MG63 (cell line): ENCODE data around the gene SEZ6L. TPM values are rescaled to one million over a fixed set of nuclear protein-coding genes. Genes with fewer than 3 reads are reported as not detected.

Experiments
- DNase-seq: peaks from one replicate; pipeline ENCODE4 v3.0.0-alpha.2; 2020
- H3K27me3 ChIP-seq: fragments of 250-450 bp; sonication (Bioruptor Pico); 2 replicates; pipeline ENCODE4 v1.5.1; 2020; ENCODE audit warnings: mild to moderate bottlenecking, moderate library complexity
- H3K36me3 ChIP-seq: fragments of 250-450 bp; sonication (Bioruptor Pico); 2 replicates; pipeline ENCODE4 v1.5.1; 2020; ENCODE audit warnings: mild to moderate bottlenecking, moderate library complexity
- H3K4me3 ChIP-seq: fragments of 250-450 bp; sonication (Bioruptor Pico); 2 replicates; pipeline ENCODE4 v1.5.1; 2020; ENCODE audit warnings: mild to moderate bottlenecking, moderate library complexity
- H3K9me3 ChIP-seq: fragments of 250-450 bp; sonication (Bioruptor Pico); 2 replicates; pipeline ENCODE4 v1.5.1; 2020; ENCODE audit warnings: mild to moderate bottlenecking, moderate library complexity
- total RNA-seq: library from RNA; depleted of rRNA; stranded (reverse); fragments of >200 nt; shearing (Covaris generic); gene quantifications from 2 replicates; pipeline ENCODE4 v1.2.3, GENCODE V29; 2014; ENCODE audit warnings: low replicate concordance

The SEZ6L gene
- total RNA-seq, 1 experiment from 2014 or later: not detected

DNA sequence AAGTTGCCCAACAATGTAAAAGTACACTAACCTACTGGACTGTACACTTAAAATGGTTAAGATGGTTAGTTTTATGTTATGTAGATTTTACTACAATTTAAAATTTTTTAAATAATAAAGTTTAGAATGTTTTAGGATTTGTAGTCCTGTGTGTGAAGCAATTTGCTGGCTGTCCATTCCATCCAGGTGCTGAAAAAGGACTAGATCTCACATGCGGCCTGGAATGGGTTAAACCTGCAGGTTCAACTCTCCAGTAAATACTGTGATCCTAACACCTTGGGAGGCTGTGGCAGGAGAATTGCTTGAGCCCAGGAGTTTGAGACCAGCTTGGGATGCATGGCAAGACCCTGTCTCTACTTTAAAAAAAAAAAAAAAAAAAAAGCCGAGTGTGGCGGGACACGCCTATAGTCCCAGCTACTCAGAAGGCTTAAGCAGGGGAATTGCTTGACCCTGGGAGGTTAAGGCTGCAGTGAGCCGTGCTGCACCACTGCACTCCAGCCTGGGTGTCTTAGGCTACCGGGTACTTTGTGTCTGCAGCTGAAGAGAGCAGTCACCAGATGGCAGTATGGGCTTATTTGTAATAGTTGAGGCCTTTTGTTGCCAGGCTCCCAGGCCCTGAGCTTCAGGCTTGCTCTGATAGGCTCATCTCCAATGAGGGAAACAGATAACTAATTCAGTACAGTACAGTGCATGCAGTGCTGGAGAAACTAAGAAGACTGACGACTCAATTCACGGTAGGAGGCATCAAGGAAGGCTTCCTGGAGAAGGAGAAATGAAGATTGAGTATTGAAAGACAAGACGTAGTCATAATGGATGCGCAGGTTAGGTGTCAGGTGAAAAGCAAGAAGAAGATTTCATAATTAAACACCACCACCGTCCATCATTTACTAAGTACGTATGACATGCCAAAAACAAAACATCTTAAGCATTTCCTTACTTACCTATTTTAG lies 195.1 kb downstream of the SEZ6L start:
- Histone ChIP-seq H3K9me3 (no peaks in the 10 kb centered on the region), H3K36me3 (no peaks in the 10 kb centered on the region), H3K4me3 (no peak overlapping the region), H3K27me3 (0 out of 2 replicates have a peak, but pooled peaks cover 2% of the 10 kb centered on the region)
- peak; percentile 54 for DNase-seq

DNA sequence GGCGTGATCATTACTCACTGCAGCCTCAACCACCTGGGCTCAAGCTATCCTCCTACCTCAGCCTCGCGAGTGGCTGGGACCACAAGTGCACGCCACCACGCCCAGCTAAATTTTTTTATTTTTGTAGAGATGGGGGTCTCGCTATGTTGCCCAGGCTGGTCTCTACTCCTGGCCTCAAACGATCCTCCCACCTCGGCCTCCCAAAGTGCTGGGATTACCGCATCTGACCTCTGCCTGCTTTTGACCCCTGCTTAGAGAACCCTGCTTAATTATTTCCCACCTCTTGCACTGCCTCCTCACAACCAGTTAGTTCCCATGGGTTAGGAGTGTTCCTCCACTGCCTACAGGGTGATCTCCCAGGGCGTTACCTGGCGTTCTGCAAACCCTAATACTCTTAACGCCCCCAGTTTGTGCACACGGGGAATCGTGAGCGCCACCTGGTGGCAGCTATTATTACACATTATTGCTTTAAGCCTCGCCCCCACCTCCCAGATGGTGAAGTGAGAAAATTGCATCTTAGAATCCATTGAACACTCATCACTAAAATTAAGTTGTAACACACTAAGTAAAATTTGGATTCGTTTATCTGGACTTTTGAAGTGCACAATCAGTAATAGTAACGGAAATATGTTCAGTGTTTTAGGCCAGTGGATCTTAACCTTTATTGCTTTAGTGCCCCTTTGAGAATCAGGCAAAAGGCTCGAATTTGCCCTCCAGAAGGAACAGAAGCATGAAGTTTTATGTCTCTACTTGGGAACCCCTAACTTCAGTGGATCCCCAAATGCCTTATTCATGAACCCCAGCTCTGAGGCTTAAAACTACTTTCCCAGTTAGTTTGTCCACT lies 198.4 kb downstream of the SEZ6L start:
- Histone ChIP-seq H3K9me3 (no peaks in the 10 kb centered on the region), H3K36me3 (no peaks in the 10 kb centered on the region), H3K27me3 (peaks cover 6% of the 10 kb centered on the region), H3K4me3 (no peak overlapping the region)
- DNase-seq: peak; percentile 23

DNA sequence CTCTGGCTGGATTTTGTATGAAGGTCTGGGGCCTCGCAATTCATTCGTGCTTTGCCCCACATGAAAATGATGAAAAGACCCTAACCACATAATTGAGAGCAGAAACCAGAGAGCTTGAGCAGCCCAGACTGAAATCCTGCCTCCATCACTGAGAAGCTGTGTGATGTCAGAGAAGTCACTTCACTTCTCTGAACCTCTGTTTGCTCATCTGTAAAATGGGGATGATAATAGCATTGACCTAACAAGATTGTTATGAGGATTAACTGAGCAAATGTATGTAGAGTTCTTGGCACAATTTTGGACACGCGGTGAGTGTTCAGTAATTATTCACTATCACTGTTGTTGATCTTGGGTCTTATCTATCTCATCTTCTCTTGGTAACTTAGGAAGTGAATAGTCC lies 203.6 kb downstream of the SEZ6L start:
- Histone ChIP-seq H3K27me3 (peaks cover 24% of the 10 kb centered on the region), H3K4me3 (no peak overlapping the region), H3K36me3 (no peaks in the 10 kb centered on the region), H3K9me3 (no peaks in the 10 kb centered on the region)
- no peak for DNase-seq

DNA sequence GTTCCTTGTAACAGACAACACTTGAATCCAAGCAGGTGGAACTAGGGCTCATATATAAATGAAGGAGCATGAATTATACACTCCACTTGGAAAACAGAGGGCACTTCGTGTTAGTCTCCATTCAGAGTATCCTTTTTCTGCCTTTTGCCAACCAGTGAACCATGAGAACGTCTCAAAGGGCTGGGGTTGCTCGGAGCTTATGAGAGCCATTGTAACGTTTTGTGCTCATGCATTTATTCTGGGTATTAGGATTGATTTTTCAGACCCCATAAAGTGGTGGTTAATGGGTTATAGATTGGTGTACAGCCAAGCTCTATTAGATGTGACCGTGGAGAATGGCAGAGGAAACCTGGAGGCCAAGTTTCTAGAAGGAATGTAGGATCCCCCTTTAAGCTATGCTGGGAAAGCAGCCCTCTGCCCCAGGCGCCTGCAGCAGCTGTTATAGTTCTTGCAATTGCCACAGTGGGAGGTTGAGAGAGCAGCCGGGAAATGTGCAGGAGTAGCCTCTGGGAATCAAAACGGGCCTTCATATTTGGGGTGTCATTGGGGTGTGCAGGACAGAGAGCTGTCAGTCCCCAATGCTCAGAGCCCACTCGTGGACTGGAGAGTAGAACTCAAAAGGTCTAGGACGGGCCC lies 205.2 kb downstream of the SEZ6L start:
- no peak overlapping the region for H3K4me3 ChIP-seq
- no peaks in the 10 kb centered on the region for H3K36me3 ChIP-seq
- H3K27me3 ChIP-seq: peaks cover 23% of the 10 kb centered on the region
- H3K9me3 ChIP-seq: peaks cover under 1% of the 10 kb centered on the region; the same call in 1 of the 2 replicates
- no peak for DNase-seq

DNA sequence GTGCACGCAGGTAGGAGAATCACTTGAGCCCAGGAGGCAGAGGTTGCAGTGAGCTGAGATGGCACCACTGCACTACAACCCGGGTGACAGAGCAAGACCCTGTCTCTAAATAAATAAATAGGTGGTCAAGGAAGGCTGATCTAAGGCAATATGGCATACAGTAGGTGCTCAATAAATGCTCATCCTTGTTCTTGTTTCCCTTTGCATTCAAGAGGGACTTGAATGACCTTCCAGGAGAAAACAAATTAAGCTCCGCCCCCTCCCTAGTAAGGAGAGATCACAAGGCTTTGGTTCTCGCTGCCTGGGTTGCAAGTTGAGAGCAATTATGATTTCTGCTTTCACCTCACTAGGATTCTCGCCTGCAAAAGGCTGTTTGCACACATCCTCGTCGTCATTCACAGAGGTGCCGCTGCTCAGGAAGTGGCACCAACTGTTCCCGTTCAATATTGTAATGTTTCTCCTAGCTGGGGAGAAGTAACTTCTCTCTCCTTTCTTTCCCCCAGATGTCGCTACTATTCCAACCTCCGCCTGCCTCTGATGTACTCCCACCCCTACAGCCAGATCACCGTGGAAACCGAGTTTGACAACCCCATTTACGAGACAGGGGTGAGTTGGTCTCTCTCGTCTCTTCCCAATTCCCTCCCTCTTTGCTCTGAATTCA lies 208.0 kb downstream of the SEZ6L start:
- no peak overlapping the region for H3K4me3 ChIP-seq
- peaks cover 5% of the 10 kb centered on the region; the same call in 1 of the 2 replicates for H3K9me3 ChIP-seq
- peaks cover 36% of the 10 kb centered on the region for H3K27me3 ChIP-seq
- H3K36me3 ChIP-seq: no peaks in the 10 kb centered on the region
- no peak for DNase-seq

DNA sequence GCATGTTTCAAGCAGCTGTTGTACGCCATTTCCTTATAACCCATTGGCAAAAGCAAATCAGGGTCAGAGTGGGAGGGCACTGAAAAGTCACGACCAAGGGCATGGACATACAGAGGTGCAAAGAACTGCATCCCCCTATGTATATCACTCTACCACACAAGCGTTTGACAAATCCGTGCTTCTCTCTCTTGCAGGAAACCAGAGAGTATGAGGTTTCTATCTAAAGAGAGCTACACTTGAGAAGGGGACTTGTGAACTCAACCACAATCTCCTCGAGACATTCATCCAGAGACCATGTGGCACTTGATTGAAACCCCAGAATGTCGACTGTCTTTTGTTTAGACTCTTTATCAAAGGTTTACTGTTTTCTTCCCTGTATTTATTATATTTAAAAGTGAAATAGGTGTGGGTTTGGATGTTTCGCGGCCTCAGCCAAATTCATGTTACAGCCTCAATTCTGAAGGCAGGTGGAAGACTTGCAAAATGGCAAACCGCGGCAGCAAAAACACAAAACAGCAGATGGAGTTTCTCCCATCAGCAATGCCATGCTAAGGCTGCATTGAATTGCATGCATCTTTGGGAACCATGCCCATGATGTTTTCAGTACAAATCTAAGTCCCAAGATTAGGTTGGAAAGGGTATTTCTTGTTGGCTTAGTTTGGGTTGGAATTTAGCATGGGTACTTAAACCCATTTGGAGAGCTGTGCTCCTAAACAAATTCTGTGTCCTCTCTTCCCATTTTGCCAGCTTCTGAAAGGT lies 211.0 kb downstream of the SEZ6L start:
- H3K27me3 ChIP-seq: peaks cover 30% of the 10 kb centered on the region
- no peak overlapping the region for H3K4me3 ChIP-seq
- no peak for DNase-seq
- peaks cover 5% of the 10 kb centered on the region; the same call in 1 of the 2 replicates for H3K9me3 ChIP-seq
- no peaks in the 10 kb centered on the region for H3K36me3 ChIP-seq

DNA sequence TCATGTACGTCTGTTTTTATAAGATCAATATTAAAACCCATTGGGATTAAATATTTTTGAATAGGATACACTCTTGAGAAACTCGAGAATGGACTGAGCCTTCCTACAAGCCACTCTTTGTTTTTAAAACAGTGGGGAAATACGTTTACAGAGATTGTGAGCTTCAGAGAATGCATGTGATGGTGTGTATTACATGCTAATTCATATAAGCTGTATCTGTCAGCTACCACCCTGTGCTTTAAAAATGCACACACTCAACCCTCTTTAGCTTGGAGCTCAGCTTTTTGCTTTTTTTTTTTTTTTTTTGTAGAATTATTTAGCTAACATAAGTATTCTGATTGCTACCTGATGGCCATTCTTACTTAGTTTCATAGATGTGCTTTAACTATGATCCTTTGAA lies 213.5 kb downstream of the SEZ6L start:
- Histone ChIP-seq H3K27me3 (peaks cover 33% of the 10 kb centered on the region), H3K36me3 (no peaks in the 10 kb centered on the region), H3K9me3 (peaks cover 5% of the 10 kb centered on the region; the same call in 1 of the 2 replicates), H3K4me3 (no peak overlapping the region)
- DNase-seq: no peak

DNA sequence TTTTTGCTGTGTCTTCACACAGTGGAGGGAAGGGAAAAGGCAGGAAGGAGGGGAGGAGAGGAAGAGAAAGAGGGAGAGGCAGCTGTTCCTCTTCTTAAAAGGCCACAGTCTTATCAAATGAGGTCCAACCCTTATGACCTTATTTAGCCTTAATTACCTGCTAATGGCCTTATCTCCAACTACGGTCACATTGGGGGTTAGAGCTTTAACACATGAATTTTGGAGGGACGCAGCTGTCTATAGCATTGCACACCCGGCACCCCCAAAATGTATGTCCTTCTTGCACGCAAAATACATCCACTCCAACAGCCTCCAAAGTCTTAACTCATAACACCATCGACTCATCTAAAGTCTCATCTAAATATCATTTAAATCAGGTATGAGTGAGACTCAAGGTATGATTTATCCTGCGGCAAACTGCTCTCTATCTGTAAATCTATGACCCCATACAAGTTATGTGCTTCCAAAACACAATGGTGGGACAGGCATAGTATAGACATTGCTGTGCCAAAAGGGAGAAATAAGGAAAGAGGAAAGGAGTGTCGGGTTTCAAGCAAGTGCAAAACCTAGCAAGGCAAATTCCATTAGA lies 214.8 kb downstream of the SEZ6L start:
- H3K27me3 ChIP-seq: peaks cover 33% of the 10 kb centered on the region
- peaks cover 5% of the 10 kb centered on the region; the same call in 1 of the 2 replicates for H3K9me3 ChIP-seq
- H3K4me3 ChIP-seq: no peak overlapping the region
- H3K36me3 ChIP-seq: no peaks in the 10 kb centered on the region
- DNase-seq: no peak

DNA sequence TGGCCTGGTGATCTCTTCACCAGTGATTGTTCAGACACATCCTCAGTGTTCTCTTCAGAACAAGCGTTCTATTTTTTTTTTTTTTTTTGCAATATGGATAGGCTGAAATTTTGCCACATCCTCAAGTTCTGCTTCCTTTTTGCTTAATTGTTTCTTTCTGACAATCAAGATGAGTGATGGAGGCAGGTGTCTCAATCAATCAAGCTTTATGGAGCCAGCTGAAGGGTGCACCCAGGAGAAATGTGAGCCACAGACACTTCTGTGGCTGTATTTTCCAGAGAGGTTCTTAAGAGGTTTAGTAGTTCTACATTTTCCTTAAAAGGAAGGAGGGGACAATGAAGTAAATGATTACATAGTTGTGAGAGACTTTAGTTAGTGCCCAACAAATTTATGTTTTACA lies 215.9 kb downstream of the SEZ6L start:
- Histone ChIP-seq H3K36me3 (no peaks in the 10 kb centered on the region), H3K27me3 (peaks cover 33% of the 10 kb centered on the region), H3K4me3 (no peak overlapping the region), H3K9me3 (no peaks in the 10 kb centered on the region)
- no peak for DNase-seq

DNA sequence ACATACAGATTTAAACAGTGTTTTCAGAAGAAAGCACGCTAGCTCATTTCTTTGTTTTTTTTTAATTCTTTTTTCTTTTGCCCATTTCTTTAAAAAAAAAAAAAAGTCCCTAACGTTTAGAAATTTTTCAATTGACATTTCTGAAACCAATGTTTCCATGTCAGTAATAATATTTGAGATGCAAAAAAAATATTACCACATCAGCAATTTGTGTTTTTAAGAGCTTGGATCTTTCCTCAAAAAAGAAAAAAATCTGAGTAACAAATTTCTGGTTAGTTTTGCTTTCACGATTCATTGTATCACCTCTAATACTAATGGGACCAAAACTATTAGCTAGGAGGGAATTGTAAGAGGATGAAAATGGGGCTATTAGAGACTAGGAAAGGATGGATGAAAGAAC lies 219.9 kb downstream of the SEZ6L start:
- Histone ChIP-seq H3K4me3 (no peak overlapping the region), H3K36me3 (no peaks in the 10 kb centered on the region), H3K9me3 (no peaks in the 10 kb centered on the region), H3K27me3 (peaks cover 12% of the 10 kb centered on the region; the same call in 1 of the 2 replicates)
- DNase-seq: no peak

DNA sequence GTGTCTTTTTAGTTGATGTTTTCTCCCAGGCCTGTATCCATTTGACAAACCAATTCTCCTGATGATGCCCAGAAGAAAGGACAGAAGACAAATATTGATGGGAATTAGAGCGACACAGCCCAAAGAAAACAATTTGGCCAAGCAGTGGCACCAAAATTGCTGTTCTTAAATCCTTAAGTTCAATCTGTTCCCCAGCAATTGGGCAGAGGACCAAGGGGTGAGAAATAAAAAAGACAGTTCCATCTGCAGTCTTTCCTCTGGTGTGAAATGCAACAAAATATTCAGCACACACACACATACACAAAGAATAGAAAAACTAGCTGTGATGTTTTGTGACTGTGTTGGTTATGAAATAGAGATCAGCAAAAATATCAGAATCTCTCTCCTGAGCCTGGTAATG lies 221.8 kb downstream of the SEZ6L start:
- no peaks in the 10 kb centered on the region for H3K36me3 ChIP-seq
- H3K27me3 ChIP-seq: peaks cover under 1% of the 10 kb centered on the region; the same call in 1 of the 2 replicates
- no peak for DNase-seq
- no peak overlapping the region for H3K4me3 ChIP-seq
- no peaks in the 10 kb centered on the region for H3K9me3 ChIP-seq

DNA sequence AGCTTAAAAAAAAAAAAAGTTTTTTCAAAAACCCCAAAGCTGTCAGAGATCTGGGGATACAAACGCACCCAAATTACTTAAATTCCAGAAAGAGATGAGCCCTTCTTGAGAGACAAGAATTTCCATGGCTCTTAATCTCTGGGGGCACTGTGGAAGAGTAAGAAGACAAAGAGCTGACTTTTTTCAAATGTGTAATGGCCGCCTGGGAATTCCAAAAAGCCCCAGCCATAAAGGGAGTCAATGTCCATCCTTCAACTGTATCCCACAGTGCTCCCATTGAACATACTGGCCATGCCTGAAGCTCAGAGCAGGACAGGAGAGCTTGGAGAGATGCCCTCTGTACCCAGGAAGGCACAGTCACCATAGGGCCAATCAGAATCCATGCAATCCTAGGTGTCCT lies 222.4 kb downstream of the SEZ6L start:
- no peaks in the 10 kb centered on the region; the same call in 1 of the 2 replicates for H3K27me3 ChIP-seq
- H3K4me3 ChIP-seq: no peak overlapping the region
- DNase-seq: no peak
- H3K9me3 ChIP-seq: no peaks in the 10 kb centered on the region
- no peaks in the 10 kb centered on the region for H3K36me3 ChIP-seq

DNA sequence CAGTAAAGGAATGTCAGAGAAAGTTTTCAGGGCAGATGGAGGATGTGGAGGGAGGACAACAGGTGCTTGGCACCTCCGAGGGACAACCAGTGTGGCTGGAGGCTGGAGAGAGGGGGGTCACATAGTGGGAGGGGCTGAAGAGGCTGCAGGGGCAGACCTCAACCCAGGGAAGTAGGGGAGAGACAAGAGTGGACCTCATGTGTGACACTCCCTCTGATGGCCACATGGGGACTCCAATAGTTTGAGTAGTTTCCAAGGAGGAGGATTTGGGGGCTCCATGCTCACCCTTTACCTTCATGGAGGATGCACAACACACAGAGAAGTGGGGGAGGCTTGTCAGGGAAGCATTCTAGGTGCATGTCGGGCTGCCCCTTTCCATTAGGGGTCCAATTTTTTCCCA lies 224.7 kb downstream of the SEZ6L start:
- no peak for DNase-seq
- H3K27me3 ChIP-seq: no peaks in the 10 kb centered on the region
- H3K36me3 ChIP-seq: no peaks in the 10 kb centered on the region
- H3K4me3 ChIP-seq: no peak overlapping the region
- no peaks in the 10 kb centered on the region for H3K9me3 ChIP-seq

DNA sequence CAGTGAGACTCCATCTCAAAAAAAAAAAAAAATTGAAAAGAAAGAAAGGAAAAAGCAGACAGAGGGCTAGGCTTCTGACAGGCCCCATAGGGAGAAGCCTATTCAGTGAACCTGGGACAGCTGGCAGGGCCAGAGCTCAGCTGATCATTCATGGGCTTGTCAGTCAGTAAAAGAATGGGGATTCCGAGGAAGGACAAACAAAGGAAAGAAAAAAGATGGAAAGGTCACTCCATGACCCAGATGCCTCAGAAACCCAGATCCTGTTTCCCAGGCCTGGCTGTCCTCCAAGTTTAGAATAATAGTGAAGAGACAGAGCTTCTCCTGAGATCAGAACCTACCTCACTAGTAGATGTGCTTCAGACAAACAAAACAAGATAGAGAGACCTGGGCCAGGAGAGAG lies 225.5 kb downstream of the SEZ6L start:
- H3K4me3 ChIP-seq: no peak overlapping the region
- no peaks in the 10 kb centered on the region for H3K27me3 ChIP-seq
- DNase-seq: no peak
- H3K36me3 ChIP-seq: no peaks in the 10 kb centered on the region
- H3K9me3 ChIP-seq: no peaks in the 10 kb centered on the region

DNA sequence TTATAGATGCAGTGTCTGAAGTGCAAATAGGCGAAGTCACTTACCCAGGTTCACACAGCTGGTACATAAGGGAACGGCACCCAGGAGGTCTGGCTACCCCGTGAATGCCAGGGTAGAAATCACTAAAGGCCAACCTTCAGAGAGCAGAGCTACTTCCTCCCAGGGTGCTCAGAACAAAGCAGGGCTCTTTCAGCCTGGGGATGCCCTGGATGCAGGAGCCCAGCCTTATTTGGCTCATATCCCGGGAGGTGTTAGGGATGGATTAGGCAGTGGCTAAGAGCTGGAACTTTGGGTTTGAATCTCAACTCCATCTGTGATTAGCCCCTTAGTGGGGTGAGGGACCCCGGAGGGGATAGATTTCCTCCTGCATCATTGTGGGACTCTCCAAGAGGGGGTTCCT lies 226.7 kb downstream of the SEZ6L start:
- Histone ChIP-seq H3K4me3 (no peak overlapping the region), H3K27me3 (no peaks in the 10 kb centered on the region), H3K36me3 (no peaks in the 10 kb centered on the region), H3K9me3 (no peaks in the 10 kb centered on the region)
- DNase-seq: no peak
